Measurements from ENCODE around the gene ARHGAP30. TPM values are rescaled to one million over a fixed set of nuclear protein-coding genes. Genes with fewer than 3 reads are reported as not detected.
"Not testable (repeated sequence)": the region's sequence is repeated elsewhere in the genome, so short reads cannot be mapped to it uniquely, and the experiment has no call there.

The ARHGAP30 gene
- not detected for total RNA-seq (2021; fragmentation: NEBNext Ultra II Directional; extraction: Animal tissue kit (Norgen Biotek cat#: 25700))
- long read RNA-seq: 0 reads

DNA sequence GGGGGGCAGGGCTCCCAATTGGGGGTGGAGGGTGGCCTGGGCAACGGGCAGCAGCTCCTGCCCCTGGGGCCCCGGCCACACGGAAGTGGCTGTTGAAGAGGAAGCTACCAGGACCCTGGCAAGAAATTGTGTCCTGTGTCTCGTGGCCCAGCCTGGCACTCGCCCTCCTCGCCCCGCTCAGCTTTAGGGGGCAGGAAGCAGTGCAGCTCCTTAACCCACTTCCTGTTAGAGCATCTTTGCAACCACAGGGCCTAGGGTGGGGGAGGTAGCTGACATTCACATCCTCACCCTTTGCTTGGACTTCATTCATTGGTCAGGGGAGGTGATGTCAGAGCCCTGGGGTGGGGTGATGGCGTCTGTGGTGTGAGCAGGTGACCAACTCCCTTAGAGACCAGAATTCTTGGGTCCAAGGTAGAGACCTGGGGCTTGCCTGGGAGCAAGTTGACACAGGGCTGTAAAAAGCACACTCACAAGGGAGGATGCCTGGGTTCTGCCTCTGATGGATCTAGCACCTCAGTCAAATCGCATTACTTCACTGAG lies at the start of gene ARHGAP30:
Gene ARHGAP30 (minus strand): TSS at position 161 of the 540 bp plus-strand sequence. CDS start 267 bp downstream, outside the sequence.
- Mint-ChIP-seq H3K36me3 (ENCODE audit: low read depth) (no peaks in the 10 kb centered on the region), H3K27ac (no peak within 1 kb of the TSS), H3K27me3 (ENCODE audit: insufficient read depth) (peaks cover 6% of the 10 kb centered on the region), H3K9me3 (no peaks in the 10 kb centered on the region), H3K4me3 (no peak within 1 kb of the TSS), H3K4me1 (ENCODE audit: low read depth) (peaks cover 5% of the 10 kb centered on the region; the same call in 1 of the 2 replicates)
- TF ChIP-seq, protein P1, sequence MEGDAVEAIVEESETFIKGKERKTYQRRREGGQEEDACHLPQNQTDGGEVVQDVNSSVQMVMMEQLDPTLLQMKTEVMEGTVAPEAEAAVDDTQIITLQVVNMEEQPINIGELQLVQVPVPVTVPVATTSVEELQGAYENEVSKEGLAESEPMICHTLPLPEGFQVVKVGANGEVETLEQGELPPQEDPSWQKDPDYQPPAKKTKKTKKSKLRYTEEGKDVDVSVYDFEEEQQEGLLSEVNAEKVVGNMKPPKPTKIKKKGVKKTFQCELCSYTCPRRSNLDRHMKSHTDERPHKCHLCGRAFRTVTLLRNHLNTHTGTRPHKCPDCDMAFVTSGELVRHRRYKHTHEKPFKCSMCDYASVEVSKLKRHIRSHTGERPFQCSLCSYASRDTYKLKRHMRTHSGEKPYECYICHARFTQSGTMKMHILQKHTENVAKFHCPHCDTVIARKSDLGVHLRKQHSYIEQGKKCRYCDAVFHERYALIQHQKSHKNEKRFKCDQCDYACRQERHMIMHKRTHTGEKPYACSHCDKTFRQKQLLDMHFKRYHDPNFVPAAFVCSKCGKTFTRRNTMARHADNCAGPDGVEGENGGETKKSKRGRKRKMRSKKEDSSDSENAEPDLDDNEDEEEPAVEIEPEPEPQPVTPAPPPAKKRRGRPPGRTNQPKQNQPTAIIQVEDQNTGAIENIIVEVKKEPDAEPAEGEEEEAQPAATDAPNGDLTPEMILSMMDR (IDR thresholded peaks at IDR 0.05): no peak
- no peak for DNase-seq

GRCh38 chr1:161117759-161118581 lies 48.3 kb upstream of the ARHGAP30 start, which contains the start of the genes NIT1 and PFDN2:
Gene NIT1 (plus strand): TSS chr1:161118105. CDS start chr1:161118177, 72 bp downstream.
Gene PFDN2 (minus strand): TSS chr1:161118037. CDS start chr1:161118026, 11 bp downstream.
- peaks cover 13% of the 10 kb centered on the region; the same call in 1 of the 2 replicates for H3K36me3 Mint-ChIP-seq (ENCODE audit: low read depth)

DNA sequence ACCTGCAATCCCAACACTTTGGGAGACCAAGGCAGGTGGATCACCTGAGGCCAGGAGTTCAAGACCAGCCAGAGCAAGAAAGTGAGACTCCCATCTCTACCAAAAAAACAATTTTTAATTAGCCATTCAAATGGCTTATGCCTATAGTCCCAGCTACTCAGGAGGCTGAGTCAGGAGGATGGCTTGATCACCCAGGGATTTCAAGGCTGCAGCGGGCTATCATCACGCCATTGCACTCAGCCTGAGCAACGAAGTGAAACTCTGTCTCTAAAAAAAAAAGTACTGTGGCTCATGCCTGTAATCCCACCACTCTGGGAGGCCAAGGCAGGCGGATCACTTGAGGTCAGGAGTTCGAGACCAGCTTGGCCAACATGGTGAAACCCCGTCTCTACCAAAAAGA lies 46.3 kb upstream of the ARHGAP30 start:
- Mint-ChIP-seq H3K4me3 (peak overlapping the region; percentile 50), H3K36me3 (ENCODE audit: low read depth) (peaks cover 13% of the 10 kb centered on the region; the same call in 1 of the 2 replicates), H3K4me1 (ENCODE audit: low read depth) (peaks cover 71% of the 10 kb centered on the region), H3K27ac (peak overlapping the region; percentile 98)
- H3K27me3 Mint-ChIP-seq (ENCODE audit: insufficient read depth); H3K9me3 Mint-ChIP-seq; DNase-seq: not testable (repeated sequence)

More at GRCh38 chr1:161117759-161118581, 48.3 kb upstream of the ARHGAP30 start, which contains the start of the genes NIT1 and PFDN2:
- Mint-ChIP-seq H3K4me3 (peak within 1 kb of the TSS; percentile 97), H3K27ac (peak within 1 kb of the TSS; percentile 98), H3K9me3 (no peaks in the 10 kb centered on the region), H3K27me3 (ENCODE audit: insufficient read depth) (no peaks in the 10 kb centered on the region; the same call in none of the 2 replicates), H3K4me1 (ENCODE audit: low read depth) (peaks cover 63% of the 10 kb centered on the region)
- TF ChIP-seq, protein P1 (IDR thresholded peaks at IDR 0.05): no peak
- DNase-seq: peak; percentile 74

GRCh38 chr1:161115132-161115711 lies 45.5 kb upstream of the ARHGAP30 start:
- TF ChIP-seq, protein P1 (IDR thresholded peaks at IDR 0.05): no peak
- Mint-ChIP-seq H3K4me1 (ENCODE audit: low read depth) (peaks cover 69% of the 10 kb centered on the region), H3K4me3 (peak overlapping the region; percentile 50), H3K27ac (peak overlapping the region; percentile 98), H3K9me3 (no peaks in the 10 kb centered on the region), H3K36me3 (ENCODE audit: low read depth) (peaks cover 13% of the 10 kb centered on the region; the same call in 1 of the 2 replicates), H3K27me3 (ENCODE audit: insufficient read depth) (no peaks in the 10 kb centered on the region; the same call in 1 of the 2 replicates)
- DNase-seq: peak; percentile 76

DNA sequence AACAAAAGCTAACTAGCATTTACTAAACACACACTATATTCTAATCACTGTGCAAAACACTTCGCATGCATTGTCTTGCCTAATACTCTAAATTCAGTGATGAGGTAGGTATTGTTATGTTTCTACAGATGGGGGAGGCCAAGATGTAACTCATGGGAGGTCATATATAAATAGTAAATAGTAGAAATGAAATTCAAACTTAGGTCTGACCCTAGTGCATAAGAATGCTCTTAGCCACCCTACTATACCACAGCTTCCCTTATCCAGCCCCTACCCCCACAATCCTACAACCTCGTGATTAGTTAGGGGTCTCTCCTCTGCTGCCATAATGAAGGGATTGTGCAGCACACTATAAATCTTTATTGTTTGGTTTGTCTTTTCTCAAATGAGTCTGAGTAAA lies 44.9 kb upstream of the ARHGAP30 start:
- Mint-ChIP-seq H3K36me3 (ENCODE audit: low read depth) (peaks cover 13% of the 10 kb centered on the region; the same call in 1 of the 2 replicates), H3K4me1 (ENCODE audit: low read depth) (peaks cover 62% of the 10 kb centered on the region), H3K27me3 (ENCODE audit: insufficient read depth) (no peaks in the 10 kb centered on the region; the same call in 1 of the 2 replicates), H3K4me3 (no peak overlapping the region), H3K9me3 (no peaks in the 10 kb centered on the region), H3K27ac (peak overlapping the region; percentile 98)
- no peak for DNase-seq
- TF ChIP-seq, protein P1 (IDR thresholded peaks at IDR 0.05): no peak

Measured in HFFc6 (cell line).